Activated naive CD8-positive, alpha-beta T cell treated with anti-CD3 and anti-CD28 coated beads for 36 hours (primary cell): ENCODE data around the gene ABCB8. TPM values are rescaled to one million over a fixed set of nuclear protein-coding genes. Genes with fewer than 3 reads are reported as not detected.
A peak's percentile ranks its signal among the peaks of the same experiment; 100 is the strongest.
"Not testable (repeated sequence)": the region's sequence is repeated elsewhere in the genome, so short reads cannot be mapped to it uniquely, and the experiment has no call there.

Experiments
- DNase-seq: peaks from one replicate; pipeline ENCODE4 v3.0.0; 2021
- H3K27ac Mint-ChIP-seq: one replicate; pipeline ENCODE4 v1.8.0; 2022; ENCODE audit warnings: mild to moderate bottlenecking, moderate library complexity, mixed read lengths
- H3K27me3 Mint-ChIP-seq: one replicate; pipeline ENCODE4 v1.8.0; 2022; ENCODE audit warnings: mild to moderate bottlenecking, mixed read lengths
- H3K36me3 Mint-ChIP-seq: one replicate; pipeline ENCODE4 v1.8.0; 2021; ENCODE audit warnings: mild to moderate bottlenecking, mixed read lengths
- H3K4me1 Mint-ChIP-seq: one replicate; pipeline ENCODE4 v1.8.0; 2021; ENCODE audit warnings: mixed read lengths
- H3K4me3 Mint-ChIP-seq: one replicate; pipeline ENCODE4 v1.8.0; 2022; ENCODE audit warnings: mild to moderate bottlenecking, moderate library complexity, mixed read lengths
- H3K9me3 Mint-ChIP-seq: one replicate; pipeline ENCODE4 v1.8.0; 2022; ENCODE audit warnings: mixed read lengths
- total RNA-seq, 2 experiments: library from RNA; stranded (reverse); gene quantifications; one replicate each; pipeline ENCODE4 v1.2.3, GENCODE V29; 2021

ABCB8 gene
- total RNA-seq, 2 experiments from 2014 or later: 34.3 to 37.6 TPM

- peak overlapping the region; percentile 73 for H3K4me3 Mint-ChIP-seq
- H3K27me3 Mint-ChIP-seq: peaks cover 11% of the 10 kb centered on the region
- H3K27ac Mint-ChIP-seq: peak overlapping the region; percentile 4
- no peak for DNase-seq
- H3K4me1 Mint-ChIP-seq: peaks cover 59% of the 10 kb centered on the region
- no peaks in the 10 kb centered on the region for H3K9me3 Mint-ChIP-seq
- peaks cover 16% of the 10 kb centered on the region for H3K36me3 Mint-ChIP-seq
Observed at GRCh38 chr7:151016505-151016904, 11.7 kb upstream of the ABCB8 start.

- H3K27me3 Mint-ChIP-seq: peaks cover 11% of the 10 kb centered on the region
- no peak for DNase-seq
- peaks cover 16% of the 10 kb centered on the region for H3K36me3 Mint-ChIP-seq
- H3K27ac Mint-ChIP-seq: peak overlapping the region; percentile 82
- peak overlapping the region; percentile 73 for H3K4me3 Mint-ChIP-seq
- H3K9me3 Mint-ChIP-seq: no peaks in the 10 kb centered on the region
- H3K4me1 Mint-ChIP-seq: peaks cover 54% of the 10 kb centered on the region
Observed at GRCh38 chr7:151016942-151017341, 11.3 kb upstream of the ABCB8 start.

DNA sequence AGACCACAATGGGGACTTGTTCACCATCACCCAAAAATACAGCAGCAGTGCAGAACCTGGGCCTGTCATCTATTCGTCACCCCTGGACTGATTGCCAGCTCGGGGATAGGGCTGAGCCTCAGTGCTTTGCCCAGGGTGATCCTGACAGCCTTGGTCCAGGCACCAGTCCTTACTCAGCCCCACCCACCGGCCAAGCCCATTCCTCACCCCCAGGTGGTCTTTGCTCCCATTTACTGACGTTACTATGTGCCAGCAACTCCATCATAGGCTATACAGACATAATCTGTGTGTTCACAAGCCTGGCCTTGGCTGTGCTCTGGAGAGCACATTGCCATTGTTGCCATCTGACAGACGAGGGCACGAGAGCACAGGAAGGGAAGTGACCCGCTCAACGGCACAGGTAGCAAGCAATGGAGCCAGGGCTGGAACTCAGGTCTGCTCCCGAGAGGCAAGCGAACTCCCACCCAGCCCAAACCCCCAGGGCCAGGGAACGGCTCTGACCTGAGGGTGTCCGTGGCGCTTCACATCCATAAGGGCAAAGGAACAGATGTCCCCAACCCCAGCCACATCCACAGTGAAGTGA, 10.8 kb upstream of the ABCB8 start:
- peak overlapping the region; percentile 82 for H3K27ac Mint-ChIP-seq
- peaks cover 50% of the 10 kb centered on the region for H3K4me1 Mint-ChIP-seq
- H3K27me3 Mint-ChIP-seq: peaks cover 11% of the 10 kb centered on the region
- H3K36me3 Mint-ChIP-seq: peaks cover 13% of the 10 kb centered on the region
- no peaks in the 10 kb centered on the region for H3K9me3 Mint-ChIP-seq
- no peak for DNase-seq
- peak overlapping the region; percentile 73 for H3K4me3 Mint-ChIP-seq

- DNase-seq: peak; percentile 87
- Mint-ChIP-seq H3K9me3 (no peaks in the 10 kb centered on the region), H3K27ac (peak overlapping the region; percentile 82), H3K27me3 (peaks cover 11% of the 10 kb centered on the region), H3K4me1 (peaks cover 45% of the 10 kb centered on the region), H3K4me3 (peak overlapping the region; percentile 73), H3K36me3 (peaks cover 10% of the 10 kb centered on the region)
Observed at GRCh38 chr7:151017953-151018420, 10.3 kb upstream of the ABCB8 start.

- peak overlapping the region; percentile 82 for H3K27ac Mint-ChIP-seq
- H3K36me3 Mint-ChIP-seq: peaks cover 10% of the 10 kb centered on the region
- no peaks in the 10 kb centered on the region for H3K9me3 Mint-ChIP-seq
- DNase-seq: peak; percentile 65
- peaks cover 42% of the 10 kb centered on the region for H3K4me1 Mint-ChIP-seq
- H3K4me3 Mint-ChIP-seq: peak overlapping the region; percentile 73
- H3K27me3 Mint-ChIP-seq: peaks cover 11% of the 10 kb centered on the region
Observed at GRCh38 chr7:151018421-151019129, 9.7 kb upstream of the ABCB8 start.

DNA sequence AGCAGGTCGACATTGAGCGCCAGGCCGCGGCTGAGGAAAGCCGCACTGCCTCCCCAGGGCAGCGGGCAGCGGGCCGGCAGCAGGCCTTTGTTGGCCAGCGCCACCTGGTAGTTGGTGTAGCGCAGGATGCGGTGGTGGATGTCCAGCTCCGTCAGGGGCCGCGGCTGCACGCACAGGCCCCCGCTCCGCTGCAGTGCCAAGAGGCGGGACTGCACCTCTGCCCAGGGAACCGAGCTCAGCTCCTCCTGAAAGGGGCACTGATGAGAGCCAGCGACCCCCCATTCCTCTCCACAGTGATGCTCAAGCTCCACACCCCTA, 9.2 kb upstream of the ABCB8 start:
- H3K4me1 Mint-ChIP-seq: peaks cover 41% of the 10 kb centered on the region

GRCh38 chr7:151020231-151020630, 8.0 kb upstream of the ABCB8 start:
- Mint-ChIP-seq H3K27ac (no peak overlapping the region), H3K27me3 (peaks cover 11% of the 10 kb centered on the region), H3K4me1 (peaks cover 29% of the 10 kb centered on the region), H3K36me3 (peaks cover 6% of the 10 kb centered on the region), H3K4me3 (no peak overlapping the region), H3K9me3 (no peaks in the 10 kb centered on the region)
- DNase-seq: no peak

More for the DNA sequence above, 9.2 kb upstream of the ABCB8 start:
- Mint-ChIP-seq H3K27ac (no peak overlapping the region), H3K4me3 (peak overlapping the region; percentile 73), H3K9me3 (no peaks in the 10 kb centered on the region), H3K36me3 (peaks cover 10% of the 10 kb centered on the region), H3K27me3 (peaks cover 11% of the 10 kb centered on the region)
- DNase-seq: no peak

- Mint-ChIP-seq H3K27ac (no peak overlapping the region), H3K4me3 (no peak overlapping the region), H3K27me3 (peaks cover 9% of the 10 kb centered on the region), H3K9me3 (no peaks in the 10 kb centered on the region), H3K36me3 (peaks cover under 1% of the 10 kb centered on the region), H3K4me1 (peaks cover 14% of the 10 kb centered on the region)
- no peak for DNase-seq
Observed at GRCh38 chr7:151023232-151023631, 5.0 kb upstream of the ABCB8 start.

DNA sequence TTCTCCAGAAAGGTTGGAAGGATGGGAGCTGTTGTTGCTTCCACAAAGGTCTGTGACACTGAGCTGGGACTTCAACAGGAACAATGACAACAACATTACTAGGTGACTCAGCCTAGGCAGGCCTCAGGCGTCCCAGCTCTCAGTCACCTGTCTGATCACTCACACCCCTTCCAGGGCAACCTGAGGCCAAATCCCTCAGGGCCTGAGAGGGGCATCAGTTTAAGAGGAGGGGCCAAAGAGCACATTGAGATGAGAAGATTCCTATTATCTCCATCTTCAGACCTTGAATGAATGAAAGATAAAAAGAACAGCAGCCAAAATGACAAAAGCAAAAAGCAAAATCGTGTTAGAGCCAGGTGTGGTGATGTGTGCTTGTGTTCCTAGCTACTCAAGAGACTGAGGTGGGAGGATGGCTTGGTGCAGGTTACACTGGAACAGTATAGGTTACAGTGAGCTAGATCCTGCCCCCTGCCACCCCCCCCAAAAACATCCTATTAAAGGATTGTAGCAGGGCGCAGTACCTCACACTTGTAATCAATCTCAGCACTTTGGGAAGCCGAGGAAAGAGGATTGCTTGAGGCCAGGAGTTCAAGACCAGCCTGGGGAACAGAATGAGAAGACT, 3.7 kb upstream of the ABCB8 start, which contains the start of gene ATG9B:
Gene ATG9B, minus strand, starts transcription at position 60 of the 622 bp plus-strand sequence. CDS start 71 bp downstream, outside the sequence.
- Mint-ChIP-seq H3K27me3 (peaks cover 7% of the 10 kb centered on the region), H3K27ac (no peak within 1 kb of the TSS), H3K36me3 (peaks cover 5% of the 10 kb centered on the region), H3K4me1 (peaks cover 17% of the 10 kb centered on the region), H3K4me3 (no peak within 1 kb of the TSS), H3K9me3 (no peaks in the 10 kb centered on the region)
- no peak for DNase-seq

DNA sequence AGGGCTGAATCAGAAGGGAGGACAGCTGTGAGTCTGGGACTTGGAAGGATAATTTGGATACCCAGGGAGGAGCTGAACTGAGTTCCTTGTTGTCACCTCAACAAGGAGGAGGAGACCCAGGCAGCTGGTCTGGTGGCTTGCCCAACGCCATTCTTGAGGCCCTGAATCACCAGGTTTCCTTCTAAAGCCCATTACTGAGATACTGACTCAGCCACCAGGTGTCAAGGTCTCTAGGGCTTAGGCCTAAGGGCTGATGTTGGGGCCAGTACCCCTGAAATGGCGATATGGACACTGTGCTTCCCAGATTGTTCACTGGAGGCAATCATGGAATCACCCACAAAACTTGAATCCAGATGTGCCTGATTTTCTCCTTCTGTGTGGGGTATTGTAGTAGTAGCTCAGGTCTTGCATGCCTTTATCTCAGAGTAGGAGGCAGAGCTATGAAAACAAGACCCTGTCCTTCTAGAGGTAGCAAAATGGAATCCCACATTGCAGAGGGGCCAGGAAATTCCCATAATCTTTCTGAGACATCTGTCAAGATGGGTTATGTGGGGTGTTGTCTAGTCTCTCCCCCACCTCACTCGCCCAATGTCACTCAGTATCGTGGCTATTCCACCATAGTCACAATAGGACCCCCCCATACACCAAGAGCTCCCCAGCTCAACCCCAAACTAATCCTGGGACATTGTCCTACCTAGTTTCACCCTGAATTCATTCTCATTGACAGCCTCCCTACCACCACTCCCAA, 2.2 kb upstream of the ABCB8 start:
- Mint-ChIP-seq H3K27me3 (no peaks in the 10 kb centered on the region), H3K27ac (no peak overlapping the region), H3K9me3 (no peaks in the 10 kb centered on the region), H3K36me3 (peaks cover 5% of the 10 kb centered on the region), H3K4me3 (no peak overlapping the region), H3K4me1 (peaks cover 20% of the 10 kb centered on the region)
- no peak for DNase-seq

DNA sequence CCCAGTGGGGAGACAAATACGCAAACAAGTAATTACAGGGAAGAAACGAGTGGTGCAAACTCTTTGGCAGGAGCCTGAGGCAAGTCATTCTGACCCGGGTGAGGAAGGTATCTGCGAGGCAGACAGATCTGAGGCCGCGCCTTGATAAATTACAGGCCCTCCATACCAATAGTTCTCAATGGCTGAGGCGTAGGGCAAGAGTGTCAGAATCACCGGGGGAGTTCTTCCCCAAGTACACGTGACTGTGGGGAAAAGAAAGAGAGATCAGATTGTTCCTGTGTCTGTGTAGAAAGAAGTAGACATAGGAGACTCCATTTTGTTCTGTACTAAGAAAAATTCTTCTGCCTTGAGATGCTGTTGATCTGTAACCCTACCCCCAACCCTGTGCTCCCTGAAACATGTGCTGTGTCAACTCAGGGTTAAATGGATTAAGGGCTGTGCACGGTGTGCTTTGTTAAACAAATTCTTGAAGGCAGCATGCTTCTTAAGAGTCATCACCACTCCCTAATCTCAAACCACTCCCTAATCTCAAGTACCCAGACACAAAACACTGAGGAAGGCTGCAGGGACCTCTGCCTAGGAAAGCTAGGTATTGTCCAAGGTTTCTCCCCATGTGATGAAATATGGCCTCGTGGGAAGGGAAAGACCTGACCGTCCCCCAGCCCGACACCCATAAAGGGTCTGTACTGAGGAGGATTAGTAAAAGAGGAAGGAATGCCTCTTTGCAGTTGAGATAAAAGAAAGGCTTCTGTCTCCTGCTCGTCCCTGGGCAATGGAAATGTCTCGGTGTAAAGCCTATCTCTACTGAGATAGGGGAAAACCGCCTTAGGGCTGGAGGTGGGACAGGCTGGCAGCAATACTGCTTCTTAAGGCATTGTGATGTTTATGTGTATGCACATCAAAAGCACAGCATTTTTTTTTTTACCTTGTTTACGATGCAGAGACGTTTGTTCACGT, 1.2 kb upstream of the ABCB8 start:
- H3K27ac Mint-ChIP-seq: peak overlapping the region; percentile 90

GRCh38 chr7:151027728-151028130, 521 bp upstream of the ABCB8 start:
- not testable (repeated sequence) for H3K27me3 Mint-ChIP-seq, DNase-seq, H3K9me3 Mint-ChIP-seq, H3K36me3 Mint-ChIP-seq
- Mint-ChIP-seq H3K4me3 (peak overlapping the region; percentile 94), H3K4me1 (peaks cover 20% of the 10 kb centered on the region), H3K27ac (peak overlapping the region; percentile 90)

More for the DNA sequence above, 1.2 kb upstream of the ABCB8 start:
- DNase-seq, H3K36me3 Mint-ChIP-seq, H3K9me3 Mint-ChIP-seq, H3K27me3 Mint-ChIP-seq: not testable (repeated sequence)
- Mint-ChIP-seq H3K4me1 (peaks cover 20% of the 10 kb centered on the region), H3K4me3 (peak overlapping the region; percentile 94)

GRCh38 chr7:151028948-151029501, 775 bp downstream of the ABCB8 start:
- Mint-ChIP-seq H3K27ac (peak overlapping the region; percentile 90), H3K36me3 (peaks cover 5% of the 10 kb centered on the region), H3K4me3 (peak overlapping the region; percentile 94), H3K9me3 (no peaks in the 10 kb centered on the region), H3K4me1 (peaks cover 20% of the 10 kb centered on the region), H3K27me3 (no peaks in the 10 kb centered on the region)
- no peak for DNase-seq

DNA sequence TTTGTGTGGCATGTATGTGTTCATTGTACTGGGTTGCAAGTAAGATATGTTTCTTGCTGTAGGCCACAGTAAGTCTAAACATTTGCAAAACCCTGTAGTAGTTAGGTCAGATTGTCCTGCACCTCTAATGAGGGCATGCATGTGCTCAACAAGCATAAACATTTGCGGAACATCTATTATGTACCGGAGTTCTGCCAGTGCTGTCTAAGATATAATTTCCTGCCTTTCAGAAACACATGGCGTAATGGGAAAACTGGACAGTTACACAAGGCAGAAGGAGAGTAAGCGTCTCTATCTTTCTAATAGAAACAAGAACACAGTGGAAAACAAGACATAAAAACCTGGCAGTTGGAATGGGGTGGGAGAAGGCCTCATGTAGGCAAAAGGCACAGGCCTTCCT, 2.8 kb downstream of the ABCB8 start:
- H3K4me3 Mint-ChIP-seq: no peak overlapping the region
- H3K27ac Mint-ChIP-seq: no peak overlapping the region
- H3K27me3 Mint-ChIP-seq: no peaks in the 10 kb centered on the region
- H3K36me3 Mint-ChIP-seq: peaks cover 5% of the 10 kb centered on the region
- H3K9me3 Mint-ChIP-seq: no peaks in the 10 kb centered on the region
- H3K4me1 Mint-ChIP-seq: peaks cover 20% of the 10 kb centered on the region
- no peak for DNase-seq
